ENCODE measurements around the gene DCAF10. TPM values are rescaled to one million over a fixed set of nuclear protein-coding genes. Genes with fewer than 3 reads are reported as not detected.

Gene DCAF10
- total and polyA plus RNA-seq, 10 of the 15 experiments (the other 5 are each of a cell fraction or from before 2014, with no cell fraction given): 3.9 to 21.7 (median 9.8) TPM

GRCh38 chr9:37836386-37836785, 35.8 kb downstream of the DCAF10 start (continued):
- TF ChIP-seq NKRF (conservative IDR thresholded peaks at IDR 0.05): no peak
- no peak for TF ChIP-seq BRCA1 (IDR thresholded peaks at IDR 0.05; ENCODE audit: low read depth, low read length)
- TF ChIP-seq PML (IDR thresholded peaks at IDR 0.05; ENCODE audit: low read length): no peak
- TF ChIP-seq BACH1 (IDR thresholded peaks at IDR 0.05; ENCODE audit: borderline replicate concordance): peak; percentile 43; the same call in 1 of the 2 replicates
- TF ChIP-seq ATF3 (IDR thresholded peaks at IDR 0.05; ENCODE audit: borderline replicate concordance, extremely low read depth, low read depth, low read length): no peak
- no peak for TF ChIP-seq NFYA (IDR thresholded peaks at IDR 0.05; ENCODE audit: borderline replicate concordance, low read depth, low read length)
- no peak for TF ChIP-seq E2F8 (IDR thresholded peaks at IDR 0.05; ENCODE audit: low read depth, partially characterized antibody)
- peak; percentile 94 for TF ChIP-seq JUNB (IDR thresholded peaks at IDR 0.05)
- peak in 1 of 2 experiments; percentile 76; a peak in 1 of 4 replicates for TF ChIP-seq ETV6 (conservative IDR thresholded peaks at IDR 0.05 in 1 of 2, IDR thresholded peaks at IDR 0.05 in 1 of 2; ENCODE audit: borderline replicate concordance in 1 of 2, low read depth in 1 of 2)
- no peak for TF ChIP-seq STAT3 (IDR thresholded peaks at IDR 0.05; ENCODE audit: low read depth, low read length)
- no peak for TF ChIP-seq SIX5 (IDR thresholded peaks at IDR 0.05; ENCODE audit: low read depth, low read length, severe bottlenecking)
- TF ChIP-seq PRDM15 (CRISPR knock-in tag; IDR thresholded peaks at IDR 0.05): no peak
- no peak for TF ChIP-seq CUX1 (IDR thresholded peaks at IDR 0.05; ENCODE audit: insufficient replicate concordance, low read depth, low read length)

Data from GM12878 (cell line).